Neural progenitor cell (in vitro differentiated cells): ENCODE results near the gene FBLIM1.

Source experiments
- CTCF ChIP-seq: fragments of 200-600 bp; sonication (generic); IDR thresholded peaks from 2 replicates; pipeline ENCODE4 v1.5.1; 2017; ENCODE audit warnings: antibody characterized with exemption, mild to moderate bottlenecking
- EZH2 ChIP-seq: fragments of 200-600 bp; sonication (generic); IDR thresholded peaks from 2 replicates; pipeline ENCODE4 v1.6.1; 2017; ENCODE audit warnings: antibody characterized with exemption, mild to moderate bottlenecking, moderate library complexity
- EZH2phosphoT487 ChIP-seq: fragments of 200-600 bp; sonication (generic); IDR thresholded peaks from 2 replicates; pipeline ENCODE4 v1.6.1; 2017; ENCODE audit warnings: antibody characterized with exemption

GRCh38 chr1:15736038-15736891, 22.3 kb upstream of the FBLIM1 start, which contains the start of gene SLC25A34:
- TF ChIP-seq EZH2phosphoT487 (no peak), EZH2 (no peak), CTCF (no peak)
